ENCODE measurements around the gene ZNF273.

DNA sequence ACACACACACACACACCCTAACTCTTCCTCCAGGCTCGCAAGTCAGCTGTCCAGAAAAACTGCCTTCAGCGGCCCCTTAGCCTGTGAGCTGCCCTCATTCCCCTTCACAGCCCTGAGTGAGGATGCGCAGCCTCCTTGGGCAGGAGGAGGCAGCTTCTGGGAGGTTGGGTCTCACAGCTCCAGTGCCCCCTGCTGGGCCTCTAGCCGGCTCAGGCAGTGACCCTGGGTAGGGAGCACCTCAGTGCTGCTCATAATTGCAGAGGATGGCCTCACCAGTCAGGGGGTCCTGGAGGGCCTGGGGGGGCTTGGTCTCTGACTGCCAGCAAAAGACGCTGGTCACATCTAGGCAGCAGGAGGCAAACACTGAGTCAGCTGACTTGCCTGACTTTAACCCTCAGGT lies 43.7 kb downstream of the ZNF273 start:
- TF ChIP-seq PKNOX1 (IDR thresholded peaks at IDR 0.05) = no peak
- TF ChIP-seq RAD21 (IDR thresholded peaks at IDR 0.05; ENCODE audit: insufficient read depth, low read depth, low read length) = peak; percentile 27; the same call in 1 of the 2 replicates
- peak in 2 of 3 experiments; percentile 18 to 22; a peak in 2 of 6 replicates for TF ChIP-seq CTCF (IDR thresholded peaks at IDR 0.05 in 2 of 3, conservative IDR thresholded peaks at IDR 0.05 in 1 of 3; ENCODE audit: control insufficient read depth in 2 of 3, extremely low read depth in 1 of 3, insufficient read depth in 1 of 3, low read depth in 3 of 3, low read length in 3 of 3)
